PC-3 (cell line): ENCODE data around the gene SLC6A20. TPM values are rescaled to one million over a fixed set of nuclear protein-coding genes. Genes with fewer than 3 reads are reported as not detected.

ENCODE experiments used
- ATAC-seq: fragments of 200-7000 bp; cut with Tn5 transposase; 2 replicates; pipeline ENCODE4 v1.9.1; 2020; ENCODE audit warnings: mild to moderate bottlenecking, moderate library complexity
- BruUV-seq: library from RNA; stranded (reverse); fragments of 400-500 nt; replicated peaks from 2 replicates; lab custom pipeline; 2021; lab: Mats Ljungman, UMichigan
- CTCF ChIA-PET: fragments of 300-600 bp; sonication (Branson Sonifier 250); formaldehyde crosslinking; loops from one replicate; lab custom pipeline; 2022; ENCODE audit warnings: antibody characterized with exemption; lab: Charles Lee
- POLR2A ChIA-PET: fragments of 300-600 bp; sonication (Branson Sonifier 250); formaldehyde crosslinking; loops from one replicate; lab custom pipeline; 2022; ENCODE audit warnings: antibody characterized with exemption; ENCODE audit not compliant: unreplicated experiment; lab: Charles Lee
- DNase-seq: peaks from one replicate; pipeline ENCODE4 v3.0.0-alpha.2; 2015
- H2AFZ ChIP-seq: fragments of 300-600 bp; sonication (generic); 2 replicates; pipeline ENCODE4 v1.6.0; 2016; ENCODE audit warnings: antibody characterized with exemption, low read length
- H3F3A ChIP-seq: fragments of 300-600 bp; sonication (generic); one replicate; pipeline ENCODE4 v1.6.0; 2017; ENCODE audit warnings: antibody characterized with exemption, low read length, control low read depth, mild to moderate bottlenecking; ENCODE audit not compliant: unreplicated experiment
- H3K27ac ChIP-seq: fragments of 300-600 bp; sonication (generic); 2 replicates; pipeline ENCODE4 v1.5.1; 2016; ENCODE audit warnings: mild to moderate bottlenecking, low read length
- H3K27me3 ChIP-seq: fragments of 300-600 bp; sonication (generic); 2 replicates; pipeline ENCODE4 v1.6.1; 2016; ENCODE audit warnings: low read length, mixed read lengths
- H3K36me3 ChIP-seq: fragments of 300-600 bp; sonication (generic); 2 replicates; pipeline ENCODE4 v1.6.1; 2016; ENCODE audit warnings: low read depth, mixed run types, low read length, mixed read lengths
- H3K4me1 ChIP-seq: fragments of 300-600 bp; sonication (generic); 2 replicates; pipeline ENCODE4 v1.5.1; 2016; ENCODE audit warnings: low read length; ENCODE audit not compliant: insufficient read depth
- H3K4me2 ChIP-seq: fragments of 300-600 bp; sonication (generic); 2 replicates; pipeline ENCODE4 v1.6.0; 2016; ENCODE audit warnings: low read length
- H3K4me3 ChIP-seq: fragments of 300-600 bp; sonication (generic); 2 replicates; pipeline ENCODE4 v1.5.1; 2016; ENCODE audit warnings: mild to moderate bottlenecking, low read length, mixed read lengths
- H3K79me2 ChIP-seq: fragments of 300-600 bp; sonication (generic); 2 replicates; pipeline ENCODE4 v1.6.1; 2017; ENCODE audit warnings: low read length, mixed read lengths
- H3K9ac ChIP-seq: fragments of 300-600 bp; sonication (generic); 2 replicates; pipeline ENCODE4 v1.6.0; 2016; ENCODE audit warnings: mild to moderate bottlenecking, low read length
- H3K9me2 ChIP-seq: fragments of 300-600 bp; sonication (generic); replicated peaks from 2 replicates; pipeline ENCODE4 v1.6.1; 2016; ENCODE audit warnings: mixed run types, low read length, mixed read lengths
- H3K9me3 ChIP-seq: fragments of 300-600 bp; sonication (generic); 2 replicates; pipeline ENCODE4 v1.6.1; 2016; ENCODE audit warnings: low read length, mixed read lengths
- H4K20me1 ChIP-seq: fragments of 300-600 bp; sonication (generic); 2 replicates; pipeline ENCODE4 v1.6.1; 2016; ENCODE audit warnings: low read length, mixed read lengths
- CTCF ChIP-seq: fragments of 300-600 bp; sonication (generic); conservative IDR thresholded peaks from 2 replicates; pipeline ENCODE4 v1.5.1; 2017; ENCODE audit warnings: antibody characterized with exemption, low read depth, mild to moderate bottlenecking, low read length
- EZH2 ChIP-seq: fragments of 300-600 bp; sonication (generic); IDR thresholded peaks from one replicate; pipeline ENCODE4 v1.6.1; 2017; ENCODE audit warnings: antibody characterized with exemption, mild to moderate bottlenecking, low read length; ENCODE audit not compliant: unreplicated experiment
- EZH2phosphoT487 ChIP-seq: fragments of 300-600 bp; sonication (generic); IDR thresholded peaks from 2 replicates; pipeline ENCODE4 v1.6.1; 2018; ENCODE audit warnings: mild to moderate bottlenecking, antibody characterized with exemption, low read length, borderline replicate concordance
- intact Hi-C: fragments of 100-400 bp; cut with micrococcal nuclease; formaldehyde crosslinking; loops from 2 replicates; pipeline ENCODE4 v1.9.0; 2023
- total RNA-seq: library from RNA; depleted of rRNA; stranded (reverse); fragments of >200 nt; gene quantifications from 2 replicates; pipeline ENCODE4 v1.2.3, GENCODE V29; 2014

SLC6A20 gene
- total RNA-seq, 1 experiment from 2014 or later = not detected

- no peak overlapping the region for H3K4me3 ChIP-seq
Measured at GRCh38 chr3:45719655-45720487, 76.5 kb downstream of the SLC6A20 start.

GRCh38 chr3:45716790-45717336 lies 79.5 kb downstream of the SLC6A20 start:
- no peaks in the 10 kb centered on the region for H4K20me1 ChIP-seq
- intact Hi-C loops = no loop called here
- no peak overlapping the region for H3K27ac ChIP-seq
- H3K27me3 ChIP-seq = no peaks in the 10 kb centered on the region
- POLR2A ChIA-PET = no interaction called here
- CTCF ChIA-PET = interaction anchor here (0.6 kb wide), 1 partner anchor 166 kb away, joined by 6 read pairs; no protein-coding TSS in a partner anchor
- H3F3A ChIP-seq = no peaks in the 10 kb centered on the region
- no peak overlapping the region for H3K9ac ChIP-seq
- no peak for ATAC-seq
- H3K4me1 ChIP-seq = no peaks in the 10 kb centered on the region
- H3K79me2 ChIP-seq = no peaks in the 10 kb centered on the region
- no peak overlapping the region for H3K4me3 ChIP-seq
- H3K36me3 ChIP-seq = peaks cover 9% of the 10 kb centered on the region; the same call in 1 of the 2 replicates
- no peaks in the 10 kb centered on the region for H3K9me3 ChIP-seq
- no peak overlapping the region for H2AFZ ChIP-seq
- no TSS peak for BruUV-seq
- DNase-seq = no peak
- TF ChIP-seq CTCF (no peak), EZH2 (no peak), EZH2phosphoT487 (no peak)
- H3K9me2 ChIP-seq = no peaks in the 10 kb centered on the region
- no peak overlapping the region for H3K4me2 ChIP-seq

More at GRCh38 chr3:45719655-45720487, 76.5 kb downstream of the SLC6A20 start:
- H4K20me1 ChIP-seq = no peaks in the 10 kb centered on the region
- H3K4me1 ChIP-seq = no peaks in the 10 kb centered on the region
- no TSS peak for BruUV-seq
- peaks cover 11% of the 10 kb centered on the region for H3K36me3 ChIP-seq
- H2AFZ ChIP-seq = no peak overlapping the region
- ChIA-PET POLR2A (no interaction called here), CTCF (no interaction called here)
- ATAC-seq (peak; percentile 29), DNase-seq (no peak)
- TF ChIP-seq CTCF = no peak
- no peak for TF ChIP-seq EZH2
- no peaks in the 10 kb centered on the region for H3K27me3 ChIP-seq
- intact Hi-C loops = no loop called here
- no peak overlapping the region for H3K9ac ChIP-seq
- H3K79me2 ChIP-seq = no peaks in the 10 kb centered on the region
- no peaks in the 10 kb centered on the region for H3F3A ChIP-seq
- H3K9me2 ChIP-seq = no peaks in the 10 kb centered on the region
- H3K9me3 ChIP-seq = no peaks in the 10 kb centered on the region
- H3K4me2 ChIP-seq = no peak overlapping the region
- H3K27ac ChIP-seq = no peak overlapping the region
